Stimulated activated CD4-positive, alpha-beta T cell treated with anti-CD3 and anti-CD28 coated beads, Interleukin-15, amount 100 ng/mL, for 24 hours (primary cell): ENCODE measurements around the gene CFAP299.

ENCODE experiments used
- DNase-seq: peaks from one replicate; pipeline ENCODE4 v3.0.0-alpha.2; 2020

The CFAP299 gene

DNA sequence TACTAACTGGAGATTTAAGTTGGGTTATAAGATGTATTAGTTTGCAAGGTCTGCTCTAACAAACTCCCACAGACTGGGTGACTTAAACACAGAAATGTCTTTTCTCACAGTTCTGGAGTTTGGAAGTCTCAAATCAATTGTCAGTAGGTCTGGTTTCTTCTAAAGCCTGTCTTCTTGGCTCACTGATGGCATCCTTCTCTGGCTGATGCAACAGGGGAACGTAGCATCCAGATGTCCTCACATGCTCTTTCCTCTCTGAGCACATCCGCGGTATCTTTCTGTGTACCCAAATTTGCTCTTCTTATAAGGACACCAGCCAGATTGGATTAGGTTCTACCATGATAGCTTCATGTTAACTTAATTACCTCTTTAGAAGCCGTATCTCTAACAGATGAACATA lies 631.8 kb downstream of the CFAP299 start:
- no peak for DNase-seq

DNA sequence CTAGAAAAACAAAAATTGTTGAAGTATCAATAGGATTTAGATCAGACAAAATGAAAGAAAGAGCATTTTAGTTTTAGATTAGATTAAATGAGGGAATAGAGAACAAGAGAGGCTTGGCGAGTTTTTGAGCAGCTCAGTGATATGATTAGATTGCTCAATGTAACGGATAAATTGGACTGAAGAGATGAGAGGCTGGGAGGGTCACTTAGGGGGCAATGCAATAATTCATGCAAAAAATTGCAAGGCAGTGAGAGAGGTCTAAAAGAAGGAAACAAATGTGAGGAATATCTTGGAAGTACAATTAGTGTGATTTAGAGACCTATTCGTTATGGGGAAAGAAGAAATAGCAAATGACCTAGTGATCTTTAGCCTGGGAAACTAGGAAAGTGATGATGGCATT lies 644.7 kb downstream of the CFAP299 start:
- no peak for DNase-seq

DNA sequence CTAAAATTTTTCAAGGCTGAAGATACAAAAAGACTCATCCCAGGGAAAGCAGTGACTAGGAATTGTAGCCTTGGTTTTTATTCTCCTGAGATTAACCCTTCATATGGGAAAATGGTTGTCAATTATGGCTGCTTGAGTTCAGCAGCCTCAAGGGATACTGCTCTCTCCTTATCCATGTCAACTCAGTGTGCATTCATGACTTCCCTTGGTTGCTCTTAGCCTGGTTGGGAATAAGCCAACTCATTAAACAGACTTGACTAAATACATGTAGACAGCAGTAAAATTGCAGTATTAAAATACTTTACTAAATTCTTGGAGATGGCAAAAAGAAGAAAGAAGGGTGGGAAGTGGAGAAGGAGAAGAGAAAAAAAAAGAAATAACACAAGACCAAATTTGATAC lies 650.5 kb downstream of the CFAP299 start:
- no peak for DNase-seq

DNA sequence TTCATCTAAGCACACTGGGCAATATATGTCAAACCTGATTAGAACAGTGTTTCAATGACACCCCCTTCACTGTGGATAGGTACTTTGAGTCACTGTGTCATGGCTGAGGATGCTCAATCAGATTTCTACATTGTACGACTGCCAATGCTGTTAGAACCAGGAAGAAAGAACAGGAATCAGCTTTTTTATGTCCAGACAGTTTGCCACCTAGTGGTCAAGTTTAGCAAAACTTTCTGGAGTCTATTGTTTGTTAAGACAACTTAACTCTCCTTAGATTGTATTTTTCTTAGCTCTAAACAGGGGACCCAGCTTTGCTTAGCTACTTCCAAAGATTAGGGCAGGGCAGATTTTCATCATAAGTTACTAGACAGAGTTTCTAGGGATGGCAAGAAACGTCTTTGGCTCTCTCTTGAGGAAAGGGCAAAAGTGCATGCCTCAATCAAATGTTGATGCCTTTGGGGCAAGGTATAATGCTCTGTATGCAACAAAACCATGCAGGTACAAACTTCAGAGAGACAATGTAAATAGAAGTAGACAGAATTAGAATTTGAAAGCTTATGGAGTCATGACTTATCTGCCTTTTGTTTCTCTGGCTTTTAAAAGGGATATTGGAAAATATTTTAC lies 654.5 kb downstream of the CFAP299 start:
- no peak for DNase-seq

DNA sequence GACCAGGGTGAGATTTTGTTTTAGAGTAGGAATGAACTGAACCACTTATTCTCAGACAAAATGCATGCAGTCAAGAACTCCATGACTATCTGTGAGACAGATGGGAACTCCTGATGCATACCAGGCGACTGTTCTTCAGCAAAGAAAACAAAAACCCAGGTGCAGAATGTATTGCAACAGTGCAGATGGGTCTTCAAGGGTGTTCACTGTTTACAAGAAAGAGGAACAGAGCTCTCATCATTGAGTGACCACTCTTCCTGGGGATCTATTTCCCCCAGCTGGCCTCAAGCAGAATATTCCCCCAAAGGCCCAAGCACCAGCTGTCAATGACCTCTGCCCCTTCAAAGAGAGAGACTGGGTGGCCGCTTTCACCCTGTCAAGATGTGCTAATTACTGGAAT lies 655.3 kb downstream of the CFAP299 start:
- DNase-seq, result no peak

DNA sequence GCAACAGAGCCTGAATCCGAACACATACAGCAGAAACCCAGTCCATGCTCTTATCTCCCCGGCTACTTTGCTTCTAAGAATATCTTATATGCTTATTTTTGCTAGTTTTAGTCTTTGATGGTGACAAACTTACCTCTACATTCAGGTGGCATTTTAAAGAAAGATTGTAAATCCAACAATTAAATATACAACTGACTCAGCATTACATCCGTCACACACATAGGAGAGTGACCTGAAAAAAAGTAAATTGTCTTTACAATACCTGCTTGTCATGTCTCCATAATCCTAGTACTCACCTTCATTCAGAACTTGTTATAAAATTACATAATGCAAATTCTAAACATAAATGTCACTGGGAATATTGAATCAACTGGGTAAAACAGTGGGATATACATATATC lies 664.4 kb downstream of the CFAP299 start:
- DNase-seq, result no peak

DNA sequence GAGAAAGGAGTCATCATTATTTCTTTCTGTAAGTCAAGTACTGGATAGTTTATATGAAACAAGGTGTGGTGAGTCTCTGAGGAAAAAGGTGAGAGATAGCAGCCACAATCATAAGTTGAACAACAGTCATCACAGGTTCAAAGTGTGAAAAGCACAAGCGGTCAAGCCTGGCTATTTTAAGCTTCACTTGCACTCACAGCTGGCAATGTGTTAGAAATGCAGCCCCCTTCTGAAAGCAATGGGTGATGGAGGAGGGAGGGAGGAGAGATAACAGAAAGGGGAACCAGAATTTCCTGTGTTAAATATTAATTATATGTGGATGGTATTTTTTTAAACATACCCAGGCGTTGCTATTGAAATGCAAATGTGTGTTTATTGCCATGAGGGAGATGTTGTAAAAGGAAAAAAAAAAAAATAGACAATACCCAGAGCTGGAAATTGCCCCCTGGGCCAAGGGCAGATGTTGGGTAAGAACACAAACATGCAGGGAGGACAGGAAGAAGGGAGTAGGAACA lies 668.1 kb downstream of the CFAP299 start:
- DNase-seq, result no peak

DNA sequence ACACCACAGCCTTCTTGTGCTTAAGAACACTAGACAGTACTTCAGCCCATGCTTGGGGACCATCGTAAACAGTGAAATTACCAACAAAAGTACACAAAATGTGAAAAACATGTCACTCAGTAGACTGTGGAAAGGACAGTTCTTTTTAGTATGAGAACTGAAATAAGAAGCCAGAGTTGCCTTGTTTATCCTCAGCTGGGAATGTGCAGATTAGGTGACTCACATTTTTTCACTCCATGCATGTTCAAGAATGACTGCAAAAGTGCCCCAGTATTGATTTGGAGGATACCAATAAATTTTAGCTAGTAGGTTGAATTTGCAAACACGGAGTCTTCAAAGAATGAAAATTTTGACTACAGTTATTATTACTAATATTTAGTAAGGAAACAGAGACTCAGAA lies 671.9 kb downstream of the CFAP299 start:
- no peak for DNase-seq
